Measurements from ENCODE around the gene BRCA2.

Gene BRCA2

DNA sequence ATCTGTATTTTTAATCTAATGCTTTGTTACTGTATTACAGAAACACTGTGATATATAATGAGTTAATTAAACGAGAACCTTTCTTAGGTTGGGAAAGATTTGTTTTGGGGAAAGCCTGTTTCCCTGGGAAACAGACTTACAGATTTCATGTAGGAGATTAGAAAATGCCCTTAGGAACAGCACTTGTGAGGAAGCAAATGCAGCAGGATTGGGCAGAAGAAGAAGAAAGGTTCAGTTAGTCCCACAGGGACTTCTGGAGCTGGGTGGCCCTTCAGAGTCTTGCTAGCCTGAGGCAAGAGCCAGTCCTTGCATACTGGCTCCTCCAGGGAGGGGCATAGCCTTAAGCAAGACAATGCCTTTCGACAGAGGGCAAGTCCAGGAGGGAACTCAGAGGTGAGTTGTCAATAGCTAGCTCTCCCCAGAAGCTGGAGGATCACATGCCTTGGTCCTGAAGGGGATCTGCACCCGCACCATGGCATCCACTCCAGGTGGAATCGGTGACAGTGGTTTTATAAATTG, 75.9 kb downstream of the BRCA2 start:
- DNase-seq = no peak

DNA sequence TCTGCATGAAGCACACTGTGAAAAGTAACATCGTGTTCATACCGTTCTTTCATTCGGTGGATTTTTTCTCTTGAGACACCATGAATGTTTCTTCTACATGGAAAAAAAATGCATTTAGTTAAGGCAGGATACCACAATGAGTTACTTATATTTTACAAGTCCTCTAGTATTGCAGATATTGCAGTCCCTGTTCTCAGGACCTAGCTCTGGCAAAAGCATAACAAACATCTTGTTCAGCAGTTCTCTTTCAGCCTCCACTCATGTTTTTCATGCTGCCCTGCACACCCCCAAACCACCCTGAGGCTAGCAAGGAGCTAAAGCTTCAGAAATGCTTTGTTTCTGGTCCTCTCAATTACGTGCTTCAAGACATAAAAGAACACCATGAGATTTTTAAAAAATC, 87.8 kb downstream of the BRCA2 start:
- no peak for DNase-seq

DNA sequence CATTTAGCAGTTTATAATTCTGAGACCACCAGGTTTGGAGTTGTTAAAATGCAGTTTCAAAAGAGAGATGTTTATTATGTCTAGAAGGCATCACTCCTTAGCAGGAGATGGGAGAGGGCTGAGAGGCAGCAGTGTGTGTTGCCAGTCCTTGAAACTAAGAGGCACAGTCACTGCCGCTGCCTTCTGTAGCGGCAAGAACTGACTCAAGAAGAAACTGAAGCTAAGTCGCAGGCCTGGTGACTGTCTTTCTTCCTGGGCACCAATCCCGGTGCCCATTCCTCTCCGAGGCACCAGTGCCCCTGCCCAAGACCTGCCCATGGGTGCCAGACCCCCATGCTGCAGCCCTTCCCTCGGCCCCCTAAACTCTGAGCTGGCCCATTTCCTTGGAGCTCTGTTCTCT, 92.5 kb downstream of the BRCA2 start:
- no peak for DNase-seq

DNA sequence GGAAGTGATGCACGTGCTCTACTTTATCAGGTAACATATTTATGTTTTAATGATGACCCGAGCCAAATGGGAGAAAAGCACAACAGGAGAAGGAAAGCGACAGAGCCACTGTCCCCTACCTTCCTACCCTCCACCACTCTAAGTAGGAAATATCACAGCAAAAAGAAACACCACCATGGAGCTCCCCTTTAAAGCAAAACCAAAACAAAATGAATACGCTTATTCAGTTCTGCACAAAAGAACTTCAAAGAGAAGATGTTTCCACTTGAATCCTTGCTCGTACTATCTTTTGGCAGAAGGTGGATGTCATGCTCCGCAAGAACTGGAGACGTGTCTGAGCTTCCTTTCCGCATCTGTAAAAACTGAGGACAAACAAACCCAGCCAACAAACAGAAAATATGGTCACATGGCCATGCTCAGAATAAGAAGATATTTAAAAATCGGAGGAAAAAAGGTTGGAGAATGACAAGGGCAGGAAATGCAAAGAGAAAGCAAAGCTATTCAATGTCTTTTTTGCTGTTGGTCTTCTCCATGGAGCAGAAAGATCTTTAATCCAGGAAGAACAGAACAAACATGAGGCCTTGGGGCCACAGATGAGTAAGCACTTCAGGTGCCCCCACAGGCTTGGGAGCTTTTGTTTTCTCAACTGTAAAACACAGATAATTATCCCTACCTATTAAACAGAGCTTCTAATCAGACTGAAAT, 93.1 kb downstream of the BRCA2 start:
- DNase-seq = peak; percentile 82

DNA sequence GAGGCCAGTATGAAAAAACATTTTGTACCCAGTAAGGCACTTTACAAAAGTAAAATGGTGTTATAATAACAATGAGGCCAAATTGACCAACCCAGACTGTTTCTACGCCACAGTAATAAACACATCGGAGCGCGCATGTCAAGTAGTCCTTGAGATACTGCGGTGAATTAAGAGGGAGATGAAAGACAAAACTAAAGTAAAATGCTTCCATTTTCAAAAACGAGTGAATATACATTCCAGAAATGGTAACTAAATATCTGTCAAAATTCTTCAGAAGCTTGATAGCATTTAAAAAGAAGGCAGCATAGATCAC, 93.6 kb downstream of the BRCA2 start:
- DNase-seq = peak; percentile 82

DNA sequence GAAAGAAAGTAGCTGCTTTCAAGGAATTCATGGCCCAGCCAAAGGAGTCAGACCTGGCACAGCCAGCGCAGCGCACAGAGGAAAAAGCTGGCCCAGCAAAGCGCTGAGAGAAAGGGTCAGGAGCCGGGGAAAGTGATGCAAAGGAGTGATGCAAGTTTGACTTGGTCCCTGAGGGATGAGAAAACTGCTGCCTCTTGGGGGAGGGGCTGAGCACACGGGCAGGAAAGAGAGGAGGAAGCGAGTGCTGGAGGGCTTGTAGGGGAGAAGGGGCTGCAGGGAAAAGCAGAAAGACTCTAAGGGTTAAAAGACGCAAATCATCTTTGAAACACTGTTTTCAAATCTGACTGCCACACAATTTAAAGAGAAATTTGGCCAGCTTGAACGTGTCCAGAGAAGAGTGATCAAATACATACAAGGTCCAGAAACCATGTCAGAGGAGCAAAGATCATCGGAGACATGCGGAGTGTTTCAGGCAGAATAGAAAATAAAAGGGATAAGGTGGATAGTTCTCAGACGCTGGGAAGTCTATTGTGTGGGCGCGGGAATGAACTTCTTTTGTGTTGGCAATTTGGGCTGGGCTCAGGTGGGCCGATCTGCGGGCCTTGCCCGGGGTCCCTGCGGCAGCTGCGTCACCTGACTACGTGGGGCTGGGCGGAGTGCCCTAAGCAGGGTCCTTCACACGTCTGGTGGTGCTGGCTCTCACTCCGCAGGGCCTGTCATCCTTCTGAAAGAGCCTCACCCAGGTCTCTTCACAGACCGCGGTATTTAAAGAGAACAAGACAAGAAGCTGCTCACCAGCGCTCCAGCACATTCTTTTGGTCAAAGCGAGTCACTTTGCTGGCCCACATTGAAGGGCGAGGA, 94.5 kb downstream of the BRCA2 start:
- peak; percentile 36 for DNase-seq

DNA sequence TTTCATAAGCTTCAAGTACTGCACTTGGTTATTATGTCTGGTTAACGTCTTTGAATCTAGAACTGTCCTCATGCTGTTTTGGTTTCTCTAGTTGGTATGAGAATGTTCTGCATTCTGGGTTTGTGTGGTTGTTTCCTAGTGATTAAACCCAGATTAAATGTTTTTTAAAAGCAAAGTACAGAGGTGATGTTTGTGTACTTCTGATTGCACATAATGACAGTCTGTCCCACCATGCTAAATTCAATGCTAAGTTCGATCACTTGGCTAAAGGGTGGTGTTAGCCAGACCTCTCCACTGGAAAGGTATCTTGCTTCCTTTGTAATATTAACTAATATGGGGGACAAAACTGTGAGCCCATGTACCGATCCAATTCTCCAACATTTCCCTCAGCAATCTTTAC, 98.0 kb downstream of the BRCA2 start:
- DNase-seq = no peak

DNA sequence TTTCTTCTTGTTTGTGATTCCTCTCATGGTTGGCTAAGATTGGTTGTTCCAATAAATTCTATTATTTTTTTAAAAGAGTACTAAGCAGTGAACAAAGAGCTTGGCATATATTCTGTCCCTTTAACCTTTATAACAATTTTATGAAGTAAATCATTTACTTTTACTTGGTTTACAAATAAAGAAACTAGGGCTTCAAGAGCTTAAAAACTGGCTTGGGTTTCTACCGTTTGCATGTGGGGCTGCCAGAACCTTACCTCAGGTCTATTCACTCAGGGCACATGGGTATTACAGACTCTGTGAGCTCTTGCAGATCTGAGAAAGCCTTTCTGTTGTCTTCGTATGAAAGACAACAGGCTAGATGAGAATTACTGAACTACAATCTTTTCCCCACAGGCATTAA, 99.3 kb downstream of the BRCA2 start:
- DNase-seq = no peak

DNA sequence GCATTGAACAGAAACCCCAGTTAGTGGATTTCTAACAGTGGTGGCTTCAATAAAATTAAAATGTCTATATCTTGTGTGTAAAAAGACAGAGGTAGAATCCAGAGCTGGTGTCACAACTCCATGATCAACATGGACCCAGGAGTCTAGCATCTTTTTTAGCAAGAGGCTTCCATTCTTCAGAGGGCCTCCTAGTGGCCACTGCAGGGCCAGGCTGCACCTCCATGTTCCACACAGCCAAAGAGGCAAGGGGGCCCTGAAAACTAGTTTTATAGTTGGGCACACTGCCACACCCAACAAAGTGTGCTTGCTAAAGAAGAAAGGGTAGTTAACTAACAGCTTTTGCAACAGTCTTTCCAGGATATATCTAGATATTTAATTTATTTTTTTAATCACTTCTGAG, 99.7 kb downstream of the BRCA2 start:
- no peak for DNase-seq

DNA sequence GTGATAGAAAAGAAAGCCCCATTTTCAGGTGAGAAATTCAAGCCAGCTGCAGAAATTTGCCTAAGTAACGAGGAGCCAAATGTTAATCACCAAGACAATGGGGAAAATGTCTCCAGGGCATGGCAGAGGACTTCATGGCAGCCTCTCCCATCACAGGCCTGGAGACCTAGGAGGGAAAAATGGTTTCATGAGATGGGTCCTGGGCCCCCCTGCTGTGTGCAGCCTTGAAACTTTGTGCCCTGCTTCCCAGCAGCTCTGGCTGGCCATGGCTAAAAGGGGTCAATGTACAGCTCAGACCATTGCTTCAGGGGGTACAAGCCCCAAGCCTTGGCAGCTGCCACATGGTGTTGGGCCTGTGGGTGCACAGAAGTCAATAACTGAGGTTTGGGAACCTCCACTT, 102.7 kb downstream of the BRCA2 start:
- DNase-seq = no peak

DNA sequence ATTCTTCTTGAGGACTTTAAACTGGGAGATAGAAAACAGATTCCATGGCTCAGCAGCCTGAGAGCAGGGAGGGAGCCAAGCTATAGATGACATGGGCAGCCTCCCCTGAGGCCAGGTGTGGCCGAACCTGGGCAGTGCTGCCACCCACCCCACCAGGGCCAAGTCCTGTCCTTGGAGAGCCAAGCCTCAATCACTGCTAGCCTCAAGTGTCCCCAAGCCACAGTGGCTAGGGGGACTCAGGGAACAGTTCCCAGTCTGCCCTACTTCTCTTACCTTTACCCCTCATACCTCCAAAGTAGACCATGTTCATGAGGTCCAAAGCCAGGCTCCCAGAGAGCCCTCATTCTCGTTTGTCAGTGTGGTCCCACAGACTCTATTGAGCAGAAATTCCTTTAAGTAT, 104.6 kb downstream of the BRCA2 start:
- no peak for DNase-seq

DNA sequence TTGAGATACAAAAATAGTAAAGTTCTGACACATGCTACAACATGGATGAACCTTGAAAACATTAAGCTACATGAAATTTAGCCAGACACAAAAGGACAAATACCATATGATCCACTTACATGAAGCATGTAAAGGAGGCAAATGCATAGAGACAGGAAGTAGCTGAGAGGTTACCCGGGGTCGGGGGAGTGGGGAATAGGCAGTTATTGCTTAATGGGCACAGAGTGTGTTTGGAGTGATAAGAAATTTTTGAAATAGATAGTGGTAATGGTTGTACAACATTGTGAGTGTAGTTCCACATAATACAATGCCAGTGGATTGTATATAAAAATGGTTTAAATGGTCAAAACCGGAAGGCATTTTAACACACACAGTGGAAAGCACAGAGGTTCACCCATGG, 108.3 kb downstream of the BRCA2 start:
- no peak for DNase-seq

DNA sequence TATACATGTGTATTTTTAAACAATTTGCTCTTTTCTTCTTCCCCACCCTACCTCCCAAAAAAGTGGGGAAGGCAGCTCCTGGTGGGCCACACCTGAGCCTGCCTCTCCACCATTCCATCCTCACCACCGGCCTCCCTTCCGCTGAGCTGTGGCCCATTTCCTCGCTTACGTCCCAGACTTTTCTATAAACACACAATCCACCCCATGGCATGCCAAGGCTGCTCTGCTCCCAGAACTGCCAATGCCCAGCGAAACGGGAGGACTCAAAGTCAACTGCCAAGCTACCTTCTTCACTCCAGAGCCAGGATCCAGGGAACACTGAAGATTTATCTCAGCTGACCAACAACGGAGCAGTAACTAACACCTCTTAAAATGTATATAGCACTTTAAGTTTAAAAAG, 109.8 kb downstream of the BRCA2 start:
- no peak for DNase-seq

DNA sequence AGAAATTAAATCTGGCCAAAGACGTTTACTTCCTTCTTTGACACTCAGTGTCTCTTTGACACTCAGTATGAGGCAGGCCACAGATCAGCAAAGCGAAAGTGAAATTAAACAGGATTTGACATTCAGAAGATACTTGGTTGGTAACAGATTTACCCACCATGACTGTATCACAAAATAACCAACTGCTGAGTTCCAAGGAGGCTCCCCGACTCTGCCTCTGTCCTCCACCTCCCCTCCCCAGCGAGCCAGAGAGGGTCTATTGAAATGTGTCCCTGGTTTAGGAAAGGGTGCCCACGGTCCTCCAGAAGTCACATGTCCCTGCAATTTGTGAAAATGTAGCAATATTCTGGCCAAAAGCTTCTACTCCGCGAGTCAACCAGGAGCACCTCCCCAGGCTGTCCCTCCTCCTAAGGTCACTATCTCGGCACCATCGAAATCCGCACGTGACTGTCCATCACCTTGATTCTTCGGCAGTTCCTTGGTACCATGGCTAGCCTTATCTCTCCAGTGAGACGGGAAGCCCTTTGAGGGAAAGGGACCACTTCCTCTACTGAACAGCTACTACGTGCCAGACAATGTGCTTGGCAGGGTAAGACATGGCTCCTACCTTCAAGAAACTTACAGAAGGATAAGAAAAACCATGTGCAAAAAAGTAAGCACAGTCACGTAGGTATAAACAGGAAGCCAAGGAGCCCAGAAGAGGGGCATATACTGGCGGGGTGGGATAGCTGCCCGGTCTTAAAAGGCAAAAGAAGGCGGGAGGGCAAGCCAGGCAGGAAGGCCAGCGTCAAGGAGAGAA, 111.1 kb downstream of the BRCA2 start:
- peak; percentile 40 for DNase-seq

DNA sequence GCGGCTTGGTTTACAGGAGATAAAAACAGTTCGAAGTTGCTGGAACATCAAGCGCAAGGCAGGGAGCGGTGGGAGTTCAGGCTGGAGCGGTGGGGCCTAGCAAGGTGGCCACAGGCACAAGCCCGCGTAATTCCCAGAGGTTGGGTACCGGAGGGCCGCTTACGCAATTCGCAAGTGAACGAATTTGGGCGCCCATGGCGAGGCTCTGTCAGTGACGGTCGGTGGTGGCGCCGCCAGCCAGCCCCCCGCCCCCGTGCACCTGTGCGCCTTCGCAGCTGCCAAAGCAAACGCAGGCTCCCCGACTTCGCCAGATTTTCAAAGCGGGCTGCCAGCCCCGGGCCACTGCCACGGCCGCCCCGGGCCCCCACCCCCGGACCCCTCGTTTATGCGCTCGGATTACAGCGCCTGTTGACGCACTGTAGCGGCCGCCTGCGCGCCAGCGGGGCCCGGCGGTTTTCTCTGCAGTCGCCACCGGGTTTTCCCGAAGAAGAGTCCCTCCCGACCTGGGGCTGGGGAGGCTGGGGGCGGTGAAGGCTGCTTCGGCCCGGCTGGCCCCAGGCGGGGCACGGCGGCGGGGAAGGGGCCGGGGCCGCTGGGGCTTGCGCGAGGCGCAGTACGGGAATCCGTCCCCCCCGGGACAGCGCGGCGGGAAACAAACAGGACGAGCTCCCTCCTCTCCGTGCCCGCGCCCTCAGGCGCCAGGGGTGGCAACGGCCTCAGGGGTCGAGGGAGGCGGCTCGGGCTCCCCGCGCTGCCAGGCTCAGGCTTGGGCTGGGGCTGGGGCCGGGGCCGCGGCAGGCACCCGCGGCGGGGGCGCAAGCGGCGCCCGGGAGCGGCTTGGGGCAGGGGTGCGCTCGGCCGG, 111.9 kb downstream of the BRCA2 start:
- DNase-seq = no peak

DNA sequence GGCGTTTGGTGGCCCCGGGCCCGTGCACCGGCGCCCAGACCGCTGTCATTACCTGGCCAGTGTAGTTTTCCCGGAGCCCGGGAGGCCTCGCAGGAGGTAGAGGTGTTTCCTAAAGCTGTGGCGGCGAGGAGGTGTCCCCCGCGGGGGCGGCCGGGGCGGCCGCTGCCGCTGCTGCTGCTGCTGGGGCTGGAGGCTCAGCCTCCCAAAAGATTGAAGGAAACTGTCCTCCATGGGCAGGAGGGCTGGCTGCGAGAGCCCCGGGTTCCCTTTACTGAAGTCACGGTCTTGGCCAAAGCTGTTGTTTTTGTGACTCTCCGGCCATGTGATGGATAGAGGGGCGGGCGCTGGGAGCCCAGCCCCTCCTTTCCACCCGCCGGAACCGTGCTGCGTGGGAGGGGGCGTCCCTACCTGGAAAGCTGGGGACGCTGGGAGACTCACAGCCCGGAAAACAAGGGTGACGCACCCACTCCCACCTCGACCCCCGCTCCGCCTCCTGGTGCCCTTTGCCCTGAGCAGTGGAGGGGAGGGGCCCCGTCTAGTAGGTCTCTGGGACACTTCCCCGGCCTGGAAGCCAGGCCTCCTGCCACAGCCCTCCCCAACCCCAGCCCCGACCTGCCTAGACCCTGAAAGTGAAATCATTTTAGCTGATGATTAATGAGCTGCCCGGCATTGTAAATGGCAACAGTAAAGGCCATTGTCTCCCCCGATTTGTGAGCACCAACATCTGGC, 112.7 kb downstream of the BRCA2 start, which contains the start of gene N4BP2L1:
N4BP2L1 (minus strand) TSS at position 279 of the 729 bp plus-strand sequence; CDS start at position 231, 48 bp downstream.
- DNase-seq = peak; percentile 61

DNA sequence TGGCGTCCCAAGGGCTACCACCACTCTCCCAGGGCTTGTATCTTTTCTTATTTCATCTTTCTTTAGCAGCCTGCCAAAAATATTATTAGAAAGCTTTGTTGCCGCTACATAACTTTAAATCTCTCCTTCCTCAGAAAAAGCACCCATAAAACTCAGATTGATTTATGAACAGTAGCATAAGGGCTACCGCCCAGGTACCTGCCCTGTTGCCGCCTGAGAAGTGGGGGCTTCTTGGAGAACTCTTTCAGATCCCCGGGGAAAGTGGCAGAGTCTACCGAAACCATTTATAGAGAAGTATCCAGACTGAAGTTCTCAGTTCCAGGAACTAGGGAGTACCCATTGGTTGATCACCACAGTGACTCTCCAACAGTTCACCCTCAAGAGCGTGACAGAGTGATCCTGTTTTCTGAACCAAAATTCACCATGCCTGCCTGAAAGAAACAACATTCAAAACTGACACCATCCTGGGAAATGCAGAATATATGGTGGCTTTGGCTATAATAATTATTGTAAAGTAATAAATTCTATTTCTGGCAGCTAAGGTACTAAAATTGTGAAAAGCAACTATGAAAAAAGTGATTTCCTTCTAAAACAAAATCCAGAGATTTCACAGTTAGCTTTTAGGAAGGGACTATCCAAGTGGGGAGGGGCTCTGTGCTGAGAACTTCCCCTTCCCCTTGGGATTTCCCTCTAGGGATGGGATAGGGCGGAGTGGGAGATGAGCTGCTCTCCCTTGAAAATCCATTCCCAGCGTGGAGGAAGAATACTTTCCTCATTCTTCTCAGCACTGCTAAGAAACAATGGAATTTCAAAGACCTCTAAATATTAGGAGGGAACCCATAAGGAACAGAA, 113.5 kb downstream of the BRCA2 start:
- DNase-seq = no peak

DNA sequence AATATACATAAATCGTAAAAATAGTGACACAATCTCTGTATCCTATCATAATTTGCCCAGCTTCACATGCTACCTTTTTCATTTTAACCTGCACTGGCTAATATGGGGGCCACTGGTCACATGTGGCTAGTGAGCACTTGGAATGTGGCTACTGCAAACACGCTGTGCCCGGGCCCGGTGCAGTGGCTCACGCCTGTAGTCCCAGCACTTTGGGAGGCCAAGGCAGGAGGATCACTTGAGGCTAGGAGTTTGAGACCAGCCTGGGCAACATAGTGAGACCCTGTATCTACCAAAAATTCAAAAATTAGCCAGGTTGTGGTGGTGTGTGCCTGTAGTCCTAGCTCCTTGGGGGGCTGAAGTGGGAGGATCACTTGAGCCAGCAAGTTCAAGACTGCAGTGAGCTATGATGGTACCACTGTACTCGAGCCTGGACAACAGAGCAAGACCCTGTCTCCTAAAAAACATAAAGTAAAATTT, 114.2 kb downstream of the BRCA2 start:
- no peak for DNase-seq

DNA sequence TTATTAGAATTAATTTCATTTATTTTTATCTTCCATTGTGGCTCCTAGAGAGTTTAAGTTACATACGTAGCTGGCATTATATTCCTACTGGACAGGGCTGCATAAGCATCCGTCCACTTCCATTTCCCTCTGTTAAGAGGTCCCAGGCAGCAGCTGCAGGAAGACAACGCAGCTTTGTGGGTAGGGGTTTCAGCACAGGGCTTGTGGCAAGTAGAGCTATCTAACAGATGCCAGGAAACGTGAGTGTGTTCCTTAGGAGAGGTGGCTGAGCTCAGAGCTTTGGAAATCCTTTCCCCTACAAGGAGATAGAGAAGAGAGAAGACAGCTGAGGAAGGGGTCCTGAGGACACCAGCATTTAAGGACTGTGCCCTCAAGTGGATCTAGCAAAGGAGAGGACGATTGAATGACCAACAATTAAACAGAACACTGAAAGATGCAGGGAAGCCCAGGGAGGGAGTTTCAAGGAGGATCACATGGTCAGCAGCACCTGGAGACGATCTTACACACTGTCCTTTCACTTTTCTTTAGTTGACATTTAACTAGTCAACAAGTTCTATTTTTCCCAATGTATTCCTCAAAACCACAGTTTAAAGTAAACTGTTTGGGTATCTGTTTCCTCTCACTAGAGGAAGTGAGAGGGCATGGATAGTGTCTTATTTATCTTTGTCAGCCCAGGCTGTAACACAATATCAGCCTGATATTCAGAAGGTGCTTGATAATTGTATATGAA, 114.9 kb downstream of the BRCA2 start:
- no peak for DNase-seq

DNA sequence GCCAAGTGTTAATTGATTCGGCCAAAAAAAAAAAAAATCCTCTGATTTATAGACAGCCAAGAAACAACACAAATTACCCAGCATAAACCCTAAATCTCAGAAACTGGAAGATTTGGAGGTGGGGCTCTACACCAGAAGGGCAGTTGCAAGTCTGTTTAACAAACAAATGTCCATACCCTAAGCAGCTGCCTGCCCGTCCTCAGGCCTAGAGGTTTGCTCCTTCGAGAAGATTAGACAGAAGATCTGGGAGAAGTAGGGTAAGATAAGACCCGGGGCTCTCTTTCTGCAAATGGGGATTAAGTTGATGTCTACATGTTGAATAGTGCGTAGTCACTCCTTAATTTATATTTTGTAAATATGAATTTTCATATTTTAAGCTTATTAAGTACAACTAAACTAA, 116.1 kb downstream of the BRCA2 start:
- DNase-seq = no peak

Measured in DMS79 treated with DMSO at 0.1 percent for 48 hours (cell line).